Endometrial microvascular endothelial cells (primary cell): Measurements from ENCODE around the gene HTR7. TPM values are rescaled to one million over a fixed set of nuclear protein-coding genes. Genes with fewer than 3 reads are reported as not detected.
"Not testable (repeated sequence)": the region's sequence is repeated elsewhere in the genome, so short reads cannot be mapped to it uniquely, and the experiment has no call there.

ENCODE experiments used
- in situ Hi-C: cut with HindIII; loops from 2 replicates; pipeline ENCODE4 v1.10.0; 2017; ENCODE audit warnings: low sequenced_read_pairs, low pct_unique_long_range_greater_than_20kb; ENCODE audit errors: inconsistent ontology term
- total RNA-seq: library from RNA; depleted of rRNA; stranded (reverse); fragments of >200 nt; gene quantifications from one replicate; pipeline ENCODE4 v1.2.3, GENCODE V29; 2015; ENCODE audit errors: inconsistent ontology term

The HTR7 gene
- total RNA-seq, 1 donor from 2014 or later, result 1.3 TPM

- in situ Hi-C loops, result no loop called here
Measured at GRCh38 chr10:90862908-90863514, 5.2 kb upstream of the HTR7 start.

- in situ Hi-C loops, result no loop called here
Measured at GRCh38 chr10:90860790-90861189, 3.0 kb upstream of the HTR7 start.

- in situ Hi-C loops, result no loop called here
Measured at GRCh38 chr10:90859321-90859751, 1.5 kb upstream of the HTR7 start.

GRCh38 chr10:90858461-90858968, 676 bp upstream of the HTR7 start:
- in situ Hi-C loops, result no loop called here

- in situ Hi-C loops, result no loop called here
Measured at GRCh38 chr10:90856964-90857634, 740 bp downstream of the HTR7 start.

- in situ Hi-C loops, result no loop called here
Measured at GRCh38 chr10:90856261-90856660, 1.6 kb downstream of the HTR7 start.

- in situ Hi-C loops, result no loop called here
Measured at GRCh38 chr10:90855126-90855525, 2.7 kb downstream of the HTR7 start.

- in situ Hi-C loops, result no loop called here
Measured at GRCh38 chr10:90849956-90850749, 7.7 kb downstream of the HTR7 start.

- in situ Hi-C loops, result no loop called here
Measured at GRCh38 chr10:90847436-90847835, 10.4 kb downstream of the HTR7 start.

- in situ Hi-C loops, result no loop called here
Measured at GRCh38 chr10:90846746-90847145, 11.1 kb downstream of the HTR7 start.

- in situ Hi-C loops, result no loop called here
Measured at GRCh38 chr10:90845726-90846125, 12.1 kb downstream of the HTR7 start.

GRCh38 chr10:90842725-90843124, 15.1 kb downstream of the HTR7 start:
- in situ Hi-C loops, result no loop called here

GRCh38 chr10:90837486-90837885, 20.4 kb downstream of the HTR7 start:
- in situ Hi-C loops, result no loop called here

GRCh38 chr10:90834326-90834725, 23.5 kb downstream of the HTR7 start:
- in situ Hi-C loops, result no loop called here

- in situ Hi-C loops, result no loop called here
Measured at GRCh38 chr10:90832111-90832510, 25.7 kb downstream of the HTR7 start.

GRCh38 chr10:90822508-90822907, 35.3 kb downstream of the HTR7 start:
- in situ Hi-C loops, result no loop called here

GRCh38 chr10:90821864-90822263, 36.0 kb downstream of the HTR7 start:
- in situ Hi-C loops, result not testable (repeated sequence)

GRCh38 chr10:90819911-90820310, 37.9 kb downstream of the HTR7 start:
- in situ Hi-C loops, result no loop called here

- in situ Hi-C loops, result no loop called here
Measured at GRCh38 chr10:90818736-90819135, 39.1 kb downstream of the HTR7 start.
